GM12873 (cell line): ENCODE results near the gene SH3BP5.

Experiments used
- TF ChIP-seq, protein P1 (sequence below): IDR thresholded peaks from 2 replicates; pipeline ENCODE4 v1.5.1; 2012; ENCODE audit warnings: low read depth, mild to moderate bottlenecking, moderate library complexity, low read length, control low read depth; ENCODE audit not compliant: insufficient read depth; ENCODE audit errors: missing control alignments

Gene SH3BP5

GRCh38 chr3:15333956-15334263 lies 1.5 kb upstream of the SH3BP5 start:
- TF ChIP-seq, protein P1, sequence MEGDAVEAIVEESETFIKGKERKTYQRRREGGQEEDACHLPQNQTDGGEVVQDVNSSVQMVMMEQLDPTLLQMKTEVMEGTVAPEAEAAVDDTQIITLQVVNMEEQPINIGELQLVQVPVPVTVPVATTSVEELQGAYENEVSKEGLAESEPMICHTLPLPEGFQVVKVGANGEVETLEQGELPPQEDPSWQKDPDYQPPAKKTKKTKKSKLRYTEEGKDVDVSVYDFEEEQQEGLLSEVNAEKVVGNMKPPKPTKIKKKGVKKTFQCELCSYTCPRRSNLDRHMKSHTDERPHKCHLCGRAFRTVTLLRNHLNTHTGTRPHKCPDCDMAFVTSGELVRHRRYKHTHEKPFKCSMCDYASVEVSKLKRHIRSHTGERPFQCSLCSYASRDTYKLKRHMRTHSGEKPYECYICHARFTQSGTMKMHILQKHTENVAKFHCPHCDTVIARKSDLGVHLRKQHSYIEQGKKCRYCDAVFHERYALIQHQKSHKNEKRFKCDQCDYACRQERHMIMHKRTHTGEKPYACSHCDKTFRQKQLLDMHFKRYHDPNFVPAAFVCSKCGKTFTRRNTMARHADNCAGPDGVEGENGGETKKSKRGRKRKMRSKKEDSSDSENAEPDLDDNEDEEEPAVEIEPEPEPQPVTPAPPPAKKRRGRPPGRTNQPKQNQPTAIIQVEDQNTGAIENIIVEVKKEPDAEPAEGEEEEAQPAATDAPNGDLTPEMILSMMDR = no peak

DNA sequence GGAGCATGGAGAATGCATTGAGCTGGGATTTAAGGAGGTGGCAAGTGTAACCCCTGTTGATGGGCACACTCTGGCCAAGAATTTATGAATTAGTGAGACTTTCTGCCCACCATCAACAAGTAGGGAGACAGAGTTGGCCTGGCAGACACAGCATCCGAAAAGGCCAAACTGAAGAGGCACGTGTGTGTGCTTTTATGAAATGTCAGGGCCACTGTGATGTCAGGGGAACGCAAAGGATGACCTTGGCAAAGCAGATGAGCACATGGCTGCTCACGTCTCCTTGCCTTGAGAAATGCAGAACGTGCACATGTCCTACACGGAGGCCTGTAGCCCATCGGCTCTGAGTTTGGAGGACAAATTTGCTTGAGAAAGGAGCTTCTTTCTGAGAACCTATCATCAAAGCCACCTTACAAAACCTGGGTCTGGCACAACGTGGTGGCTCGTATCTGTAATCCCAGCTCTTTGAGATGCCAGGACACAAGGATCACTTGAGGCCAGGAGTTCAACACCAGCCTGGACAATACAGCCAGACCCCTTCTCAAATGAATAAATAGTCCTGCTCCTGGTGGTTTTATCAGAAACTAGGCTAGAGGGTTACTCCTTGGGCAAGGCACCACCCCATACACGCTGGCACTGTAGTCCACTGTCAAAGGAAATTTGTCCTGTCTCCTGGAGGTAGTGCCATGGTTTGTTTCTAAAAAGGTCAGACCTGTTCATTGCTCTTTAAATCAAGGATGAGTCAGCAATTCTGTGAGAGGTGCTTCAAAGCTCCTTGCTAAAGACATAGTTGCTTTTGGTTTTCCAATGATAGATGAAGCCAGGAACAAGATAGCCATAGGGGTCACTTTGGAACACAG lies 941 bp upstream of the SH3BP5 start:
- TF ChIP-seq, protein P1 = no peak

DNA sequence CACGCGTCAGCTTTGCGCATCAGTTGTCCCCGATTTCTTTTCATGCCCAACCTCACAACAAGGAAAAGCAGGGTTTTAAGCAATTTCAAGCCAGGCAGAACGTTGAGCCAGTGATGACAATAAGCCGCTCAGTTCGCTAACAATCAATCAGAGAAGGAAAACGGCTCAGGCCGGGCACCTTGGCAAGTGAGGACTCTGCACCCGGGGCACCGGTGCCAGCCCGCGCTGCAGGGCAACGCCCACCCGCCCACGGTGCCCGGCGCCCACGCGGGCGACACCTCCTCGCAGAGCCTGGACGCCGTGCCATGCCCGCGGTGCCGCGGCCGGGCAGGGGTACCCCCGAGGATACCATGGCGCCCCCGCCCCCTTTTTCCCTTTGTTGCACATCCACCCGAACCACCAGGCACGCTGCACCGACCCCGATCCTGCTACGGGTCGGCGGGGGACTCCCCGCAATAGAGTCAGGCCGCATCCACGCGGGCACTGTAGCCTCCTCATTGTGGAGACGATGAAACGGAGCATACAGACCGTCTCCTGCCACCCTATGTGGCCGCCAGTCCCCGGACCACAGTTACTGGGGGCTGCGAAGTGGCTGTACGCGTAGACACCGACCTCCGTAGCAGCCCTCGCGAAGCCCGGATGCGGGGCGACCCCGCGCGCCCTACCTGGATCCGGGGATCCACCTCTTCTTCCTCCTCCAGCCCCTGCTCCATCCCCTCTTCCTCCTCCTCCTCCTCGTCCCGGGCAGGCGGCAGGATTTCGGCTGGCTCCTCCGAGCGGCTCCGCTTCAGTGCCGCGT lies 581 bp downstream of the SH3BP5 start:
- TF ChIP-seq, protein P1 = no peak

- TF ChIP-seq, protein P1 = no peak
Observed at GRCh38 chr3:15331072-15331605, 1.2 kb downstream of the SH3BP5 start.

DNA sequence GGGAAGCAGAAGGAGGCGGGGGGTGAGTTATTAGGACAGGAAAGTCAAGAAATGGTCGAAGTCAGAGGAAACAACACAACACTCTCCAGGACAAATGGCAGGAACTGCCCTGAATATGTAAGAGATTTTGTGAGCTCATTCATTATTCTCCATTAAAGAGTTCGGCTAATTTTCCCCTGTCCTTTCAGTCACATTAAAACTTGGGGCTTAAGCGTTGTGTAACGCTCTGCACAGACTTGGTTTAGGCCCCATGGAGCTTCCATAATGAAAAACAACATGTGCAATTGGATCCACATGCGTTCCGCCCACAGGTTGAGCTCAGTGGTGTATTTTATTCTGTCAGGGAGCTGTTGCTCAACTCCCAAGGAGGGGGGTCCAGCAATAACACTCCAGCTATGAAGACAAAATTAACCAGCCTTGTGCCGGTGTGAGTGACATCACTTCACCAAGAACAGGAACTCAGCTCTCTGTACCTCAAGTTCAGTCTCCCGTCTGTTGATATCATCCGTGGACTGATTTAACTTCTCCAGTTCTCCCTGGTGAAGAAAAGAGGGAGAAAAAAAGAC lies 2.3 kb downstream of the SH3BP5 start:
- TF ChIP-seq, protein P1 = no peak

- TF ChIP-seq, protein P1 = no peak
Observed at GRCh38 chr3:15329046-15330005, 3.1 kb downstream of the SH3BP5 start.
